ENCODE measurements around the gene NHERF2.
"Not testable (repeated sequence)": the region's sequence is repeated elsewhere in the genome, so short reads cannot be mapped to it uniquely, and the experiment has no call there.

The NHERF2 gene

DNA sequence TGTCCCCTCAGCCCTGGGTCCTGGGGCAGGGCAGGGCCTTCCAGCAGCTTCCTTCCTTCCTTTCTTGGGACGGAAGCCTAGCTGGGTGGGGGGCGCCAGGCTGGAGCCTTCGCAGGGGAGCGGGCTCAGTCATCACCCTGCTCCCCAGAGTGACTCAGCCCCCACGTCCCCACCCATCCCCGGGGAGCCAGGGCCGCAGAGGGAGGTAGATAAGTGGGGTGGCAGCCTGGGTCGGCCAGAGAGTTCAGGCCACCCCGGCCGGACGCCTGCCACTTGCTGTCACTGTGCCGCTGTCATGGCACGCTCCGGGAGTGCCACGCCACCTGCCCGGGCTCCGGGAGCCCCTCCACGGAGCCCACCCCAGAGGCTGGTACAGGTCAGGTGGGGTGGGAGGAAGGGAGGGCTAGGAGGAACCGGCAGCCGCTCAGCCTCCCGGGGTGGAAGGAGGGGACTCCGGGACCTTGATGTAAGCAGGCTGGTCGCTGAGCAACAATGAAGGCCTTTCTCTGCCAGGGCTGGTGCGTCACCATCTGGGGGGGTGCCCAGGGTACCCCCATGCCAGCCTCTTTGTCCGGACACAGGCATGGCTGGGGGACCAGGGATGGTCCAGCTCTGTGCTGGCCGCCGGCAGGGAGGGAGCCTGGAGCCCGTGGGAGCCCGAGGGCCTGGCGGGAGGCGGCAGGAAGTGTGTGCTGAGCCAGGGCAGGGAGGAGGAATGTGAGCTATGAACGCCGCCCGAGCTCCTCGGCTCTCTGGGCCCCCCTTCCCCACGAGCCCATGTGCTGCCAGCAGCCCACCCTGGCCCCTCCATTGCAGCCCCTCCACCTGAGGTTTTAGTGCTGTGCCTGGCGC, 6.6 kb downstream of the NHERF2 start:
- peak overlapping the region; percentile 78 for H4K91ac ChIP-seq (ENCODE audit: low read length)
- peak overlapping the region; percentile 36 for H2AFZ ChIP-seq (ENCODE audit: low read depth, low read length)
- peaks cover 16% of the 10 kb centered on the region for H3K79me1 ChIP-seq (replicated peaks; ENCODE audit: low read length, poor library complexity, severe bottlenecking)
- H3K18ac ChIP-seq (ENCODE audit: low read depth in 1 of 2, low read length in 2 of 2) = peak overlapping the region; percentile 60 to 94
- peak overlapping the region in 1 of 2 experiments; percentile 81 for H3K14ac ChIP-seq (ENCODE audit: low read length in 2 of 2)
- H3K9me3 ChIP-seq (ENCODE audit: control insufficient read depth, low read length) = no peaks in the 10 kb centered on the region
- H4K8ac ChIP-seq (ENCODE audit: low read length) = peak overlapping the region; percentile 69
- H3K36me3 ChIP-seq (ENCODE audit: control insufficient read depth in 1 of 2, insufficient read depth in 2 of 2, low read depth in 1 of 2, low read length in 2 of 2) = peaks cover 0 to 68% of the 10 kb centered on the region in 2 experiments
- peak overlapping the region; percentile 87 for H2BK5ac ChIP-seq (ENCODE audit: low read depth, low read length, poor library complexity, severe bottlenecking)
- peak overlapping the region; percentile 92 for H2BK15ac ChIP-seq (ENCODE audit: low read depth, poor library complexity, severe bottlenecking)
- H3K27me3 ChIP-seq (ENCODE audit: control insufficient read depth in 1 of 2, insufficient read depth in 1 of 2, low read length in 2 of 2) = peaks cover 0 to 1% of the 10 kb centered on the region in 2 experiments
- H3K4me2 ChIP-seq (ENCODE audit: low read length, poor library complexity, severe bottlenecking) = peak overlapping the region; percentile 61
- peaks cover 85% of the 10 kb centered on the region for H3K4me1 ChIP-seq (ENCODE audit: control insufficient read depth, insufficient read depth, low read depth, low read length)
- H2BK12ac ChIP-seq (ENCODE audit: low read length in 2 of 2) = peak overlapping the region; percentile 76 to 93
- peak overlapping the region; percentile 92 to 97 for H3K4ac ChIP-seq (ENCODE audit: low read depth in 1 of 2, low read length in 2 of 2)
- H3K23ac ChIP-seq (ENCODE audit: low read length in 2 of 2) = peak overlapping the region in 1 of 2 experiments; percentile 34
- peak overlapping the region; percentile 70 for H3K9ac ChIP-seq (ENCODE audit: low read length)
- H3K27ac ChIP-seq (ENCODE audit: low read length, poor library complexity, severe bottlenecking) = peak overlapping the region; percentile 82
- H2BK120ac ChIP-seq (ENCODE audit: low read depth, low read length) = peak overlapping the region; percentile 93
- DNase-seq = peak; percentile 74
- peak overlapping the region; percentile 64 for H2AK5ac ChIP-seq (ENCODE audit: low read length, severe bottlenecking)
- 54% methylated on average over 20 of the region's 37 CpGs for WGBS
- H3K4me3 ChIP-seq (ENCODE audit: insufficient read depth in 1 of 2, low read depth in 1 of 2, low read length in 2 of 2) = peak overlapping the region; percentile 24 to 35

GRCh38 chr16:2033909-2034695, 7.4 kb downstream of the NHERF2 start:
- H4K91ac ChIP-seq (ENCODE audit: low read length) = peak overlapping the region; percentile 78
- H3K18ac ChIP-seq (ENCODE audit: low read depth in 1 of 2, low read length in 2 of 2) = peak overlapping the region; percentile 60 to 94
- 74% methylated on average over 8 of the region's 32 CpGs for WGBS

GRCh38 chr16:2034696-2035430, 8.2 kb downstream of the NHERF2 start:
- no peaks in the 10 kb centered on the region for H3K27me3 ChIP-seq (ENCODE audit: control insufficient read depth in 1 of 2, insufficient read depth in 1 of 2, low read length in 2 of 2)
- WGBS = 91% methylated on average over 14 of the region's 17 CpGs

More at GRCh38 chr16:2033909-2034695, 7.4 kb downstream of the NHERF2 start:
- H3K9me3 ChIP-seq (ENCODE audit: control insufficient read depth, low read length); H3K27me3 ChIP-seq (ENCODE audit: control insufficient read depth in 1 of 2, insufficient read depth in 1 of 2, low read length in 2 of 2); DNase-seq: not testable (repeated sequence)
- H2BK12ac ChIP-seq (ENCODE audit: low read length in 2 of 2) = peak overlapping the region; percentile 76 to 93
- peak overlapping the region; percentile 69 for H4K8ac ChIP-seq (ENCODE audit: low read length)
- peak overlapping the region; percentile 24 to 35 for H3K4me3 ChIP-seq (ENCODE audit: insufficient read depth in 1 of 2, low read depth in 1 of 2, low read length in 2 of 2)
- H3K4ac ChIP-seq (ENCODE audit: low read depth in 1 of 2, low read length in 2 of 2) = peak overlapping the region; percentile 92 to 97
- peak overlapping the region; percentile 61 for H3K4me2 ChIP-seq (ENCODE audit: low read length, poor library complexity, severe bottlenecking)
- H2BK15ac ChIP-seq (ENCODE audit: low read depth, poor library complexity, severe bottlenecking) = peak overlapping the region; percentile 92
- peak overlapping the region; percentile 82 for H3K27ac ChIP-seq (ENCODE audit: low read length, poor library complexity, severe bottlenecking)
- peak overlapping the region; percentile 47 for H2AK5ac ChIP-seq (ENCODE audit: low read length, severe bottlenecking)
- peak overlapping the region in 1 of 2 experiments; percentile 96 for H3K14ac ChIP-seq (ENCODE audit: low read length in 2 of 2)
- H3K79me1 ChIP-seq (replicated peaks; ENCODE audit: low read length, poor library complexity, severe bottlenecking) = peaks cover 16% of the 10 kb centered on the region
- H2AFZ ChIP-seq (ENCODE audit: low read depth, low read length) = peak overlapping the region; percentile 36
- H3K9ac ChIP-seq (ENCODE audit: low read length) = peak overlapping the region; percentile 70
- peaks cover 85% of the 10 kb centered on the region for H3K4me1 ChIP-seq (ENCODE audit: control insufficient read depth, insufficient read depth, low read depth, low read length)
- H2BK5ac ChIP-seq (ENCODE audit: low read depth, low read length, poor library complexity, severe bottlenecking) = peak overlapping the region; percentile 87
- H3K36me3 ChIP-seq (ENCODE audit: control insufficient read depth in 1 of 2, insufficient read depth in 2 of 2, low read depth in 1 of 2, low read length in 2 of 2) = peaks cover 0 to 68% of the 10 kb centered on the region in 2 experiments
- H3K23ac ChIP-seq (ENCODE audit: low read length in 2 of 2) = peak overlapping the region in 1 of 2 experiments; percentile 34
- peak overlapping the region; percentile 93 for H2BK120ac ChIP-seq (ENCODE audit: low read depth, low read length)

More at GRCh38 chr16:2034696-2035430, 8.2 kb downstream of the NHERF2 start:
- Histone ChIP-seq H2AK5ac (ENCODE audit: low read length, severe bottlenecking) (peak overlapping the region; percentile 59), H3K9me3 (ENCODE audit: control insufficient read depth, low read length) (no peaks in the 10 kb centered on the region), H3K9ac (ENCODE audit: low read length) (peak overlapping the region; percentile 77), H3K4me1 (ENCODE audit: control insufficient read depth, insufficient read depth, low read depth, low read length) (peaks cover 86% of the 10 kb centered on the region), H4K8ac (ENCODE audit: low read length) (peak overlapping the region; percentile 95), H3K14ac (ENCODE audit: low read length in 2 of 2) (peak overlapping the region in 1 of 2 experiments; percentile 82), H3K4me3 (ENCODE audit: insufficient read depth in 1 of 2, low read depth in 1 of 2, low read length in 2 of 2) (peak overlapping the region in 1 of 2 experiments; percentile 49), H2BK15ac (ENCODE audit: low read depth, poor library complexity, severe bottlenecking) (peak overlapping the region; percentile 31), H3K4me2 (ENCODE audit: low read length, poor library complexity, severe bottlenecking) (peak overlapping the region; percentile 49), H3K18ac (ENCODE audit: low read depth in 1 of 2, low read length in 2 of 2) (peak overlapping the region; percentile 75 to 82), H3K23ac (ENCODE audit: low read length in 2 of 2) (peak overlapping the region in 1 of 2 experiments; percentile 46), H2BK120ac (ENCODE audit: low read depth, low read length) (peak overlapping the region; percentile 83), H3K27ac (ENCODE audit: low read length, poor library complexity, severe bottlenecking) (peak overlapping the region; percentile 97), H3K4ac (ENCODE audit: low read depth in 1 of 2, low read length in 2 of 2) (peak overlapping the region; percentile 92 to 100), H2BK12ac (ENCODE audit: low read length in 2 of 2) (peak overlapping the region; percentile 93 to 99), H4K91ac (ENCODE audit: low read length) (peak overlapping the region; percentile 99), H3K36me3 (ENCODE audit: control insufficient read depth in 1 of 2, insufficient read depth in 2 of 2, low read depth in 1 of 2, low read length in 2 of 2) (peaks cover 0 to 64% of the 10 kb centered on the region in 2 experiments), H2AFZ (ENCODE audit: low read depth, low read length) (peak overlapping the region; percentile 33), H3K79me1 (replicated peaks; ENCODE audit: low read length, poor library complexity, severe bottlenecking) (peaks cover 15% of the 10 kb centered on the region), H2BK5ac (ENCODE audit: low read depth, low read length, poor library complexity, severe bottlenecking) (peak overlapping the region; percentile 97)
- DNase-seq = no peak
